IPS-11a (cell line): ENCODE data around the gene STS.

Experiments
- H3K4me3 ChIP-seq: one replicate; pipeline ENCODE4 v1.5.1; 2013; ENCODE audit warnings: low read depth, low read length, control low read depth

The STS gene

GRCh38 chrX:7147413-7147977 is at the start of gene STS:
STS (plus strand) TSS chrX:7147712; CDS start chrX:7253200, 105,488 bp downstream.
- H3K4me3 ChIP-seq = peak within 1 kb of the TSS; percentile 67

GRCh38 chrX:7100022-7100421 is 47.5 kb upstream of the STS start:
- no peak overlapping the region for H3K4me3 ChIP-seq

- no peak overlapping the region for H3K4me3 ChIP-seq
These were observed 45.4 kb upstream of the STS start for GRCh38 chrX:7102119-7102518.

GRCh38 chrX:7106649-7107048 is 40.9 kb upstream of the STS start:
- no peak overlapping the region for H3K4me3 ChIP-seq

GRCh38 chrX:7108030-7108429 is 39.5 kb upstream of the STS start:
- H3K4me3 ChIP-seq = no peak overlapping the region

- H3K4me3 ChIP-seq = no peak overlapping the region
These were observed 38.4 kb upstream of the STS start for GRCh38 chrX:7109049-7109531.

GRCh38 chrX:7109838-7110793 is 37.4 kb upstream of the STS start:
- no peak overlapping the region for H3K4me3 ChIP-seq

GRCh38 chrX:7110821-7111276 is 36.7 kb upstream of the STS start:
- H3K4me3 ChIP-seq = no peak overlapping the region

GRCh38 chrX:7111518-7111917 is 36.0 kb upstream of the STS start:
- no peak overlapping the region for H3K4me3 ChIP-seq

GRCh38 chrX:7112071-7112470 is 35.4 kb upstream of the STS start:
- H3K4me3 ChIP-seq = no peak overlapping the region

- H3K4me3 ChIP-seq = no peak overlapping the region
These were observed 32.0 kb upstream of the STS start for GRCh38 chrX:7115557-7115956.

- no peak overlapping the region for H3K4me3 ChIP-seq
These were observed 31.4 kb upstream of the STS start for GRCh38 chrX:7116081-7116480.

- H3K4me3 ChIP-seq = no peak overlapping the region
These were observed 29.9 kb upstream of the STS start for GRCh38 chrX:7117587-7117986.

- no peak overlapping the region for H3K4me3 ChIP-seq
These were observed 27.3 kb upstream of the STS start for GRCh38 chrX:7119950-7120877.

- H3K4me3 ChIP-seq = no peak overlapping the region
These were observed 26.7 kb upstream of the STS start for GRCh38 chrX:7120878-7121219.

- no peak overlapping the region for H3K4me3 ChIP-seq
These were observed 20.5 kb upstream of the STS start for GRCh38 chrX:7127056-7127455.

- no peak overlapping the region for H3K4me3 ChIP-seq
These were observed 15.9 kb upstream of the STS start for GRCh38 chrX:7131621-7132020.

GRCh38 chrX:7132335-7133049 is 15.0 kb upstream of the STS start:
- H3K4me3 ChIP-seq = no peak overlapping the region

GRCh38 chrX:7133050-7133440 is 14.5 kb upstream of the STS start:
- H3K4me3 ChIP-seq = no peak overlapping the region

GRCh38 chrX:7134981-7135380 is 12.5 kb upstream of the STS start:
- no peak overlapping the region for H3K4me3 ChIP-seq
